OCI-LY7 (cell line): ENCODE data around the gene SLC25A11. TPM values are rescaled to one million over a fixed set of nuclear protein-coding genes. Genes with fewer than 3 reads are reported as not detected.

ENCODE experiments used
- BruUV-seq: library from RNA; stranded (reverse); fragments of 400-500 nt; replicated peaks from 2 replicates; lab custom pipeline; 2021; lab: Mats Ljungman, UMichigan
- CTCF ChIA-PET: fragments of 300-600 bp; sonication (Branson Sonifier 250); formaldehyde crosslinking; loops from one replicate; lab custom pipeline; 2022; ENCODE audit warnings: antibody characterized with exemption; ENCODE audit not compliant: unreplicated experiment; lab: Charles Lee
- POLR2A ChIA-PET: fragments of 300-600 bp; sonication (Branson Sonifier 250); formaldehyde crosslinking; loops from one replicate; lab custom pipeline; 2022; ENCODE audit warnings: antibody characterized with exemption; lab: Charles Lee
- DNase-seq: peaks from one replicate; pipeline ENCODE4 v3.0.0-alpha.2; 2015; ENCODE audit warnings: low spot score
- H2AFZ ChIP-seq: fragments of 200-600 bp; sonication (generic), shearing (Covaris generic); 2 replicates; pipeline ENCODE4 v1.6.1; 2014; ENCODE audit warnings: mild to moderate bottlenecking, antibody characterized with exemption, low read length, moderate library complexity
- H3K27ac ChIP-seq: fragments of 200-600 bp; sonication (generic); 2 replicates; pipeline ENCODE4 v1.5.1; 2014; ENCODE audit warnings: mixed run types, low read depth, mild to moderate bottlenecking, moderate library complexity, low read length, inconsistent platforms; ENCODE audit not compliant: poor library complexity, severe bottlenecking
- H3K36me3 ChIP-seq: fragments of 200-600 bp; sonication (generic); 2 replicates; pipeline ENCODE4 v1.6.1; 2014; ENCODE audit warnings: mild to moderate bottlenecking, antibody characterized with exemption, low read length, moderate library complexity, mixed read lengths; ENCODE audit not compliant: insufficient read depth
- H3K4me1 ChIP-seq: fragments of 200-600 bp; sonication (generic); 2 replicates; pipeline ENCODE4 v1.5.1; 2014; ENCODE audit warnings: mild to moderate bottlenecking, low read length; ENCODE audit not compliant: insufficient read depth, poor library complexity, severe bottlenecking
- H3K4me2 ChIP-seq: fragments of 200-600 bp; sonication (generic); 2 replicates; pipeline ENCODE4 v1.6.1; 2014; ENCODE audit warnings: mild to moderate bottlenecking, low read length
- H3K4me3 ChIP-seq: fragments of 200-600 bp; sonication (generic); 2 replicates; pipeline ENCODE4 v1.5.1; 2014; ENCODE audit warnings: mild to moderate bottlenecking, low read depth, low read length; ENCODE audit not compliant: poor library complexity, severe bottlenecking
- H3K79me2 ChIP-seq: fragments of 200-600 bp; sonication (generic); 2 replicates; pipeline ENCODE4 v1.6.1; 2016; ENCODE audit warnings: low read depth, mild to moderate bottlenecking, low read length, moderate library complexity, mixed read lengths; ENCODE audit not compliant: insufficient read depth
- H3K9me2 ChIP-seq: fragments of 200-600 bp; sonication (generic); 2 replicates; pipeline ENCODE4 v1.6.1; 2016; ENCODE audit warnings: mild to moderate bottlenecking, low read length, mixed read lengths; ENCODE audit not compliant: insufficient read depth
- H3K9me3 ChIP-seq: fragments of 200-600 bp; sonication (generic); 2 replicates; pipeline ENCODE4 v1.6.1; 2014; ENCODE audit warnings: mild to moderate bottlenecking, mixed run types, low read length, mixed read lengths
- H4K20me1 ChIP-seq: fragments of 200-600 bp; sonication (generic); 2 replicates; pipeline ENCODE4 v1.6.1; 2014; ENCODE audit warnings: mild to moderate bottlenecking, antibody characterized with exemption, low read length, moderate library complexity, mixed read lengths; ENCODE audit not compliant: insufficient read depth
- EZH2phosphoT487 ChIP-seq: fragments of 200-600 bp; sonication (generic); IDR thresholded peaks from 2 replicates; pipeline ENCODE4 v1.6.1; 2018; ENCODE audit warnings: low read depth, borderline replicate concordance, mild to moderate bottlenecking, mixed run types, antibody characterized with exemption, low read length, moderate library complexity, mixed read lengths
- intact Hi-C: fragments of 100-400 bp; cut with micrococcal nuclease; formaldehyde crosslinking; loops from one replicate; pipeline ENCODE4 v1.10.0; 2022; ENCODE audit not compliant: unreplicated experiment
- total RNA-seq, 2 experiments: library from RNA; depleted of rRNA in 1 of 2; stranded (reverse); fragments of >200 nt in 1 of 2; shearing (Covaris generic) in 1 of 2; gene quantifications; 2 replicates each; pipeline ENCODE4 v1.2.3, GENCODE V29; 2014 to 2022
- TF ChIP-seq, protein P1 (sequence below): fragments of 200-600 bp; sonication (generic); conservative IDR thresholded peaks from 2 replicates; pipeline ENCODE4 v1.5.1; 2014; ENCODE audit warnings: mild to moderate bottlenecking, antibody characterized with exemption, low read length, moderate library complexity, mixed read lengths

Gene SLC25A11
- total RNA-seq, 2 experiments from 2014 or later = 68.2 to 80.6 TPM

DNA sequence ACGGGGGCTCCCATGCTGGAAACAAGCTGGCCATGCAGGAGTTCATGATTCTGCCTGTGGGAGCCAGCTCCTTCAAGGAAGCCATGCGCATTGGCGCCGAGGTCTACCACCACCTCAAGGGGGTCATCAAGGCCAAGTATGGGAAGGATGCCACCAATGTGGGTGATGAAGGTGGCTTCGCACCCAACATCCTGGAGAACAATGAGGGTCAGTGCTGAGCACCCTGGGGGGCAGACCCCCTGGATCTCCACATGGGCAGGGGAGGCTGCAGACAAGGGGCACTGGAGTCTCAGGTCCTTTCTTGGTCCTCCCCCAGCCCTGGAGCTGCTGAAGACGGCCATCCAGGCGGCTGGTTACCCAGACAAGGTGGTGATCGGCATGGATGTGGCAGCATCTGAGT lies 15.2 kb upstream of the SLC25A11 start:
- Histone ChIP-seq H3K4me1 (peaks cover 27% of the 10 kb centered on the region), H3K4me2 (no peak overlapping the region), H3K79me2 (no peaks in the 10 kb centered on the region; the same call in 1 of the 2 replicates), H3K4me3 (no peak overlapping the region), H3K9me2 (no peaks in the 10 kb centered on the region), H4K20me1 (no peaks in the 10 kb centered on the region), H3K36me3 (peaks cover 8% of the 10 kb centered on the region; the same call in 1 of the 2 replicates), H3K9me3 (no peaks in the 10 kb centered on the region), H3K27ac (no peak overlapping the region), H2AFZ (no peak overlapping the region)
- ChIA-PET CTCF (no interaction called here), POLR2A (interaction anchor here (0.7 to 5.9 kb wide), 2 partner anchors 12 to 15 kb away, joined by 3 to 51 read pairs; partner anchors contain the start of genes RNF167, SLC25A11 and SPAG7)
- no peak for DNase-seq
- intact Hi-C loops = no loop called here
- no TSS peak for BruUV-seq
- TF ChIP-seq, protein P1, sequence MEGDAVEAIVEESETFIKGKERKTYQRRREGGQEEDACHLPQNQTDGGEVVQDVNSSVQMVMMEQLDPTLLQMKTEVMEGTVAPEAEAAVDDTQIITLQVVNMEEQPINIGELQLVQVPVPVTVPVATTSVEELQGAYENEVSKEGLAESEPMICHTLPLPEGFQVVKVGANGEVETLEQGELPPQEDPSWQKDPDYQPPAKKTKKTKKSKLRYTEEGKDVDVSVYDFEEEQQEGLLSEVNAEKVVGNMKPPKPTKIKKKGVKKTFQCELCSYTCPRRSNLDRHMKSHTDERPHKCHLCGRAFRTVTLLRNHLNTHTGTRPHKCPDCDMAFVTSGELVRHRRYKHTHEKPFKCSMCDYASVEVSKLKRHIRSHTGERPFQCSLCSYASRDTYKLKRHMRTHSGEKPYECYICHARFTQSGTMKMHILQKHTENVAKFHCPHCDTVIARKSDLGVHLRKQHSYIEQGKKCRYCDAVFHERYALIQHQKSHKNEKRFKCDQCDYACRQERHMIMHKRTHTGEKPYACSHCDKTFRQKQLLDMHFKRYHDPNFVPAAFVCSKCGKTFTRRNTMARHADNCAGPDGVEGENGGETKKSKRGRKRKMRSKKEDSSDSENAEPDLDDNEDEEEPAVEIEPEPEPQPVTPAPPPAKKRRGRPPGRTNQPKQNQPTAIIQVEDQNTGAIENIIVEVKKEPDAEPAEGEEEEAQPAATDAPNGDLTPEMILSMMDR = no peak
- no peak for TF ChIP-seq EZH2phosphoT487

DNA sequence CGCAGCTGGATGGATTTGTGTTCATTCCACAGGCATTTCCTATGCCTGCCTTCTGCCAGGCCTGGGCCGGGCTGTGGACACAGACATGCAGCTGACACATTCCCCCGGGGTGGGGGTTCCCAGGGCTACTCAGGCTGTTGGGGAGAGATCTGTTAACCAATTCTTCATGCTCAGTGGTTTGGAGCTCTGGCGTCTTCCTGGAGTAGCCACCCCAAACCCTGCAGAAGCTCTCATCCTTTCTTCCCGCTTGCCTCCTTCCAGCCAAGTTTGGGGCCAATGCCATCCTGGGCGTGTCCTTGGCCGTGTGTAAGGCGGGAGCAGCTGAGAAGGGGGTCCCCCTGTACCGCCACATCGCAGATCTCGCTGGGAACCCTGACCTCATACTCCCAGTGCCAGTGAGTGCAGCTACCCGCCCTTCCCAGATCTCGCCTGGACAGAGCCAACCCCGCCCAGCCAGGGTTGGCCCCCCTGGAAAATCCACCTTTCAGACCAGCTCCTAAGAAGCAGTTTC lies 13.7 kb upstream of the SLC25A11 start:
- Histone ChIP-seq H3K36me3 (peaks cover 4% of the 10 kb centered on the region; the same call in 1 of the 2 replicates), H3K4me2 (no peak overlapping the region), H2AFZ (no peak overlapping the region), H3K79me2 (no peaks in the 10 kb centered on the region; the same call in 1 of the 2 replicates), H3K4me1 (peaks cover 26% of the 10 kb centered on the region), H3K9me3 (no peaks in the 10 kb centered on the region), H3K9me2 (no peaks in the 10 kb centered on the region), H4K20me1 (no peaks in the 10 kb centered on the region), H3K4me3 (no peak overlapping the region), H3K27ac (no peak overlapping the region)
- TF ChIP-seq, protein P1 = no peak
- intact Hi-C loops = no loop called here
- no peak for DNase-seq
- no TSS peak for BruUV-seq
- ChIA-PET CTCF (no interaction called here), POLR2A (interaction anchor here (0.6 to 5.9 kb wide), 4 partner anchors 14 to 527 kb away, joined by 3 to 51 read pairs (median 10); partner anchors contain the start of genes RNF167, SLC25A11 and SPAG7)

DNA sequence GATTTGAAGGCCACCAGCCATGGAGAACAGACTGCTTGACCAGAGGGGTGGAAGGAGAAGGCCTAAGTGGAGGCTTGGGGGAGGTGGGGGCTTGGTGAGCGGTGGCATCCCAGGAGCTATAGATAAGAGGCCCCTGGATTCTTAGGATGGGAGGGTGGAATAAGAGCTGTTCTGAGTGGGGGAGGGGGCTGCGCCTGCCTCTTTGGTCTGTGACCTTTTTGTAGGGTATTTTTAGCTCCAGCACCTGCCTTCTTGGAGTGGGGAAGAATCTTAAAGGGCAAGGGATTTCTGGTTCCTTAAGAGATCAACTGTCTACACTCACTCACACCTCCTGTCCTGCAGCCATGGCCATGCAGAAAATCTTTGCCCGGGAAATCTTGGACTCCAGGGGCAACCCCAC lies 11.6 kb upstream of the SLC25A11 start:
- Histone ChIP-seq H3K36me3 (peaks cover 17% of the 10 kb centered on the region), H3K4me2 (peak overlapping the region; percentile 93), H3K4me1 (peaks cover 24% of the 10 kb centered on the region), H3K9me3 (no peaks in the 10 kb centered on the region), H3K4me3 (peak overlapping the region; percentile 100), H3K79me2 (peaks cover 18% of the 10 kb centered on the region), H2AFZ (no peak overlapping the region), H3K27ac (peak overlapping the region; percentile 99), H3K9me2 (no peaks in the 10 kb centered on the region), H4K20me1 (peaks cover 6% of the 10 kb centered on the region)
- DNase-seq = no peak
- POLR2A ChIA-PET = interaction anchor here (0.7 to 5.9 kb wide), 4 partner anchors 10 to 40 kb away, joined by 3 to 51 read pairs (median 12); partner anchors contain the start of genes RNF167, SLC25A11 and SPAG7
- BruUV-seq = no TSS peak
- intact Hi-C loops = no loop called here
- no peak for TF ChIP-seq EZH2phosphoT487
- TF ChIP-seq, protein P1 = no peak
- CTCF ChIA-PET = interaction anchor here (1.2 kb wide), 1 partner anchor 16 kb away, joined by 3 read pairs; the partner anchor contains the start of gene SPAG7
